HEK293 (cell line): ENCODE data around the gene LSMEM2.

Experiments
- CTCF ChIA-PET: fragments of 350-600 bp; formaldehyde crosslinking; extraction: SDS; loops from one replicate; lab custom pipeline; 2021; ENCODE audit warnings: antibody characterized with exemption; lab: Yijun Ruan, JAX
- POLR2A ChIA-PET: fragments of 300-600 bp; formaldehyde crosslinking; extraction: SDS; loops from one replicate; lab custom pipeline; 2020; ENCODE audit warnings: antibody characterized with exemption, inconsistent platforms; lab: Yijun Ruan, JAX
- H3K27ac ChIP-seq: fragments of 200-500 bp; sonication (Bioruptor generic); 2 replicates; pipeline ENCODE4 v1.5.1; 2014; ENCODE audit warnings: low read depth, low read length, control low read depth, inconsistent platforms; ENCODE audit errors: extremely low read depth
- H3K36me3 ChIP-seq, 2 experiments: fragments of 200-500 bp in 1 of 2; sonication (Bioruptor generic) in 1 of 2; 1 replicate in 1 of 2; 2 replicates in 1 of 2; pipeline ENCODE4 v1.5.1; 2014 to 2017; ENCODE audit warnings: inconsistent platforms in 2 of 2, low read length in 2 of 2; ENCODE audit not compliant: control insufficient read depth in 2 of 2, insufficient read depth in 1 of 2
- H3K4me1 ChIP-seq: fragments of 200-500 bp; sonication (Bioruptor generic); 2 replicates; pipeline ENCODE4 v1.5.1; 2014; ENCODE audit warnings: mild to moderate bottlenecking, low read length, inconsistent platforms; ENCODE audit not compliant: control insufficient read depth, insufficient read depth
- H3K4me3 ChIP-seq: 2 replicates; pipeline ENCODE4 v1.5.1; 2011; ENCODE audit warnings: low read depth, mild to moderate bottlenecking, control low read depth, low read length, moderate library complexity
- H3K9me3 ChIP-seq: fragments of 200-500 bp; sonication (Bioruptor generic); 2 replicates; pipeline ENCODE4 v1.5.1; 2014; ENCODE audit warnings: low read depth, low read length, inconsistent platforms; ENCODE audit not compliant: control insufficient read depth, insufficient read depth
- EGR2 ChIP-seq: fragments of 450-650 bp; formaldehyde crosslinking; IDR thresholded peaks from 2 replicates; pipeline ENCODE4 v1.5.1; 2016; ENCODE audit warnings: low read depth, missing biosample characterization, missing genetic modification characterization
- GLIS1 ChIP-seq: fragments of 450-650 bp; formaldehyde crosslinking; IDR thresholded peaks from 2 replicates; pipeline ENCODE4 v1.5.1; 2016; ENCODE audit warnings: missing biosample characterization, missing genetic modification characterization
- GLIS2 ChIP-seq: fragments of 450-650 bp; formaldehyde crosslinking; IDR thresholded peaks from 2 replicates; pipeline ENCODE4 v1.5.1; 2016; ENCODE audit warnings: missing biosample characterization, missing genetic modification characterization
- IKZF3 ChIP-seq: fragments of 450-650 bp; IDR thresholded peaks from 2 replicates; pipeline ENCODE4 v1.5.0; 2018; ENCODE audit warnings: missing biosample characterization, mild to moderate bottlenecking, missing genetic modification characterization, moderate library complexity
- KLF8 ChIP-seq: fragments of 450-650 bp; formaldehyde crosslinking; IDR thresholded peaks from 2 replicates; pipeline ENCODE4 v1.5.1; 2016; ENCODE audit warnings: missing biosample characterization, missing genetic modification characterization
- KLF9 ChIP-seq: fragments of 450-650 bp; formaldehyde crosslinking; IDR thresholded peaks from 2 replicates; pipeline ENCODE4 v1.5.1; 2016; ENCODE audit warnings: missing biosample characterization, missing genetic modification characterization, low read depth
- OSR2 ChIP-seq: fragments of 450-650 bp; formaldehyde crosslinking; IDR thresholded peaks from 2 replicates; pipeline ENCODE4 v1.5.1; 2016; ENCODE audit warnings: missing biosample characterization, missing genetic modification characterization
- PATZ1 ChIP-seq: fragments of 450-650 bp; formaldehyde crosslinking; IDR thresholded peaks from 2 replicates; pipeline ENCODE4 v1.5.1; 2016; ENCODE audit warnings: missing biosample characterization, missing genetic modification characterization
- SP2 ChIP-seq: fragments of 450-650 bp; formaldehyde crosslinking; IDR thresholded peaks from 2 replicates; pipeline ENCODE4 v1.5.1; 2016; ENCODE audit warnings: missing biosample characterization, missing genetic modification characterization
- ZBTB20 ChIP-seq: fragments of 450-650 bp; formaldehyde crosslinking; IDR thresholded peaks from 2 replicates; pipeline ENCODE4 v1.5.1; 2016; ENCODE audit warnings: missing biosample characterization, missing genetic modification characterization
- ZFHX2 ChIP-seq: fragments of 450-650 bp; formaldehyde crosslinking; conservative IDR thresholded peaks from 2 replicates; pipeline ENCODE4 v1.5.1; 2016; ENCODE audit warnings: missing biosample characterization, missing genetic modification characterization
- ZIC2 ChIP-seq: fragments of 450-650 bp; formaldehyde crosslinking; IDR thresholded peaks from 2 replicates; pipeline ENCODE4 v1.5.1; 2016; ENCODE audit warnings: missing biosample characterization, missing genetic modification characterization
- ZNF341 ChIP-seq: fragments of 450-650 bp; formaldehyde crosslinking; IDR thresholded peaks from 2 replicates; pipeline ENCODE4; 2016; ENCODE audit warnings: low read depth, missing biosample characterization, missing genetic modification characterization
- ZSCAN16 ChIP-seq: fragments of 450-650 bp; formaldehyde crosslinking; IDR thresholded peaks from 2 replicates; pipeline ENCODE4 v1.5.1; 2016; ENCODE audit warnings: missing biosample characterization, missing genetic modification characterization
- TF ChIP-seq, protein P1 (sequence below): fragments of 450-650 bp; formaldehyde crosslinking; IDR thresholded peaks from 2 replicates; pipeline ENCODE4 v1.5.1; 2016; ENCODE audit warnings: missing biosample characterization, missing genetic modification characterization
- TF ChIP-seq, protein P2 (sequence below): fragments of 450-650 bp; formaldehyde crosslinking; conservative IDR thresholded peaks from 2 replicates; pipeline ENCODE4 v1.5.1; 2016; ENCODE audit warnings: low read depth, missing biosample characterization, missing genetic modification characterization
- TF ChIP-seq, protein P3 (sequence below): fragments of 450-650 bp; formaldehyde crosslinking; IDR thresholded peaks from 2 replicates; pipeline ENCODE4 v1.5.1; 2016; ENCODE audit warnings: missing biosample characterization, missing genetic modification characterization

The LSMEM2 gene

DNA sequence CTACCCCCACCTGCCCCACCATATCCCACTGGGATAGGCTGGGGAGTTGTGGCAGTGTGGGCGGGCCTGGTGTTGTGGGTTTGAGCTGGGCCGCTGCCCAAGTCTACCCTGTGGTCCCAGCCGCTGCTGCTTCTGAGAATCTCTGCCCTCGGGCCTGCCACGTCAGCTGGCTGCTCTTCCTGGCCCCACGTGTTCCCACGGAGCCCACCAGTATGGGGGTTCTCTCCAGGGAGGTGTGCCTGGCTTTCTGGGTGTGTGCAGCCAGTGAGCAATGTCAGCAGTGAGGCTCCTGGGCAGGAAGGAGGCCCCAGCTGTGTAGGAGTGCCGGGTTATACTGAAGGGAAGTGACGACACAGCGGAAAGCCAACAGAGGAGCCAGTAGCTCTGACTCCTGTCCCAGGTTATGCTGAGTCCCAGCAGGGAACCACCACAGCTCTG lies 32.4 kb upstream of the LSMEM2 start:
- ChIA-PET POLR2A (interaction anchor here (0.6 to 1.8 kb wide), 5 partner anchors 11 to 46 kb away, joined by 3 to 17 read pairs (median 4); partner anchors contain the start of genes GNAI2 and IFRD2), CTCF (interaction anchor here (0.6 to 5.5 kb wide), 26 partner anchors 9 to 456 kb away, joined by 3 to 71 read pairs (median 5); partner anchors contain the start of genes GNAI2, GNAT1, IFRD2 and LSMEM2)
- Histone ChIP-seq H3K4me3 (no peak overlapping the region), H3K36me3 (peaks cover 0 to 8% of the 10 kb centered on the region in 2 experiments; a peak in 2 of 3 replicates), H3K9me3 (no peaks in the 10 kb centered on the region), H3K4me1 (0 out of 2 replicates have a peak, but pooled peaks cover 4% of the 10 kb centered on the region), H3K27ac (peak overlapping the region; percentile 43)
- TF ChIP-seq EGR2 (tag by site-specific recombination) (peak; percentile 90), IKZF3 (tag by site-specific recombination) (no peak), SP2 (peak; percentile 48), GLIS2 (tag by site-specific recombination) (0 out of 2 replicates have a peak, but pooled peaks have one; percentile 44), KLF8 (no peak), OSR2 (0 out of 2 replicates have a peak, but pooled peaks have one; percentile 44), PATZ1 (0 out of 2 replicates have a peak, but pooled peaks have one; percentile 4), KLF9 (tag by site-specific recombination) (peak; percentile 34; the same call in 1 of the 2 replicates), ZFHX2 (peak; percentile 94), GLIS1 (peak; percentile 89), ZIC2 (tag by site-specific recombination) (peak; percentile 36), ZSCAN16 (no peak), ZBTB20 (tag by site-specific recombination) (peak; percentile 86), ZNF341 (no peak)
- TF ChIP-seq, protein P1, sequence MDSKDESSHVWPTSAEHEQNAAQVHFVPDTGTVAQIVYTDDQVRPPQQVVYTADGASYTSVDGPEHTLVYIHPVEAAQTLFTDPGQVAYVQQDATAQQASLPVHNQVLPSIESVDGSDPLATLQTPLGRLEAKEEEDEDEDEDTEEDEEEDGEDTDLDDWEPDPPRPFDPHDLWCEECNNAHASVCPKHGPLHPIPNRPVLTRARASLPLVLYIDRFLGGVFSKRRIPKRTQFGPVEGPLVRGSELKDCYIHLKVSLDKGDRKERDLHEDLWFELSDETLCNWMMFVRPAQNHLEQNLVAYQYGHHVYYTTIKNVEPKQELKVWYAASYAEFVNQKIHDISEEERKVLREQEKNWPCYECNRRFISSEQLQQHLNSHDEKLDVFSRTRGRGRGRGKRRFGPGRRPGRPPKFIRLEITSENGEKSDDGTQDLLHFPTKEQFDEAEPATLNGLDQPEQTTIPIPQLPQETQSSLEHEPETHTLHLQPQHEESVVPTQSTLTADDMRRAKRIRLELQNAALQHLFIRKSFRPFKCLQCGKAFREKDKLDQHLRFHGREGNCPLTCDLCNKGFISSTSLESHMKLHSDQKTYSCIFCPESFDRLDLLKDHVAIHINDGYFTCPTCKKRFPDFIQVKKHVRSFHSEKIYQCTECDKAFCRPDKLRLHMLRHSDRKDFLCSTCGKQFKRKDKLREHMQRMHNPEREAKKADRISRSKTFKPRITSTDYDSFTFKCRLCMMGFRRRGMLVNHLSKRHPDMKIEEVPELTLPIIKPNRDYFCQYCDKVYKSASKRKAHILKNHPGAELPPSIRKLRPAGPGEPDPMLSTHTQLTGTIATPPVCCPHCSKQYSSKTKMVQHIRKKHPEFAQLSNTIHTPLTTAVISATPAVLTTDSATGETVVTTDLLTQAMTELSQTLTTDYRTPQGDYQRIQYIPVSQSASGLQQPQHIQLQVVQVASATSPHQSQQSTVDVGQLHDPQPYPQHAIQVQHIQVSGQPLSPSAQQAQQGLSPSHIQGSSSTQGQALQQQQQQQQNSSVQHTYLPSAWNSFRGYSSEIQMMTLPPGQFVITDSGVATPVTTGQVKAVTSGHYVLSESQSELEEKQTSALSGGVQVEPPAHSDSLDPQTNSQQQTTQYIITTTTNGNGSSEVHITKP (tag by site-specific recombination), result peak; percentile 23; the same call in 1 of the 2 replicates
- TF ChIP-seq, protein P2, sequence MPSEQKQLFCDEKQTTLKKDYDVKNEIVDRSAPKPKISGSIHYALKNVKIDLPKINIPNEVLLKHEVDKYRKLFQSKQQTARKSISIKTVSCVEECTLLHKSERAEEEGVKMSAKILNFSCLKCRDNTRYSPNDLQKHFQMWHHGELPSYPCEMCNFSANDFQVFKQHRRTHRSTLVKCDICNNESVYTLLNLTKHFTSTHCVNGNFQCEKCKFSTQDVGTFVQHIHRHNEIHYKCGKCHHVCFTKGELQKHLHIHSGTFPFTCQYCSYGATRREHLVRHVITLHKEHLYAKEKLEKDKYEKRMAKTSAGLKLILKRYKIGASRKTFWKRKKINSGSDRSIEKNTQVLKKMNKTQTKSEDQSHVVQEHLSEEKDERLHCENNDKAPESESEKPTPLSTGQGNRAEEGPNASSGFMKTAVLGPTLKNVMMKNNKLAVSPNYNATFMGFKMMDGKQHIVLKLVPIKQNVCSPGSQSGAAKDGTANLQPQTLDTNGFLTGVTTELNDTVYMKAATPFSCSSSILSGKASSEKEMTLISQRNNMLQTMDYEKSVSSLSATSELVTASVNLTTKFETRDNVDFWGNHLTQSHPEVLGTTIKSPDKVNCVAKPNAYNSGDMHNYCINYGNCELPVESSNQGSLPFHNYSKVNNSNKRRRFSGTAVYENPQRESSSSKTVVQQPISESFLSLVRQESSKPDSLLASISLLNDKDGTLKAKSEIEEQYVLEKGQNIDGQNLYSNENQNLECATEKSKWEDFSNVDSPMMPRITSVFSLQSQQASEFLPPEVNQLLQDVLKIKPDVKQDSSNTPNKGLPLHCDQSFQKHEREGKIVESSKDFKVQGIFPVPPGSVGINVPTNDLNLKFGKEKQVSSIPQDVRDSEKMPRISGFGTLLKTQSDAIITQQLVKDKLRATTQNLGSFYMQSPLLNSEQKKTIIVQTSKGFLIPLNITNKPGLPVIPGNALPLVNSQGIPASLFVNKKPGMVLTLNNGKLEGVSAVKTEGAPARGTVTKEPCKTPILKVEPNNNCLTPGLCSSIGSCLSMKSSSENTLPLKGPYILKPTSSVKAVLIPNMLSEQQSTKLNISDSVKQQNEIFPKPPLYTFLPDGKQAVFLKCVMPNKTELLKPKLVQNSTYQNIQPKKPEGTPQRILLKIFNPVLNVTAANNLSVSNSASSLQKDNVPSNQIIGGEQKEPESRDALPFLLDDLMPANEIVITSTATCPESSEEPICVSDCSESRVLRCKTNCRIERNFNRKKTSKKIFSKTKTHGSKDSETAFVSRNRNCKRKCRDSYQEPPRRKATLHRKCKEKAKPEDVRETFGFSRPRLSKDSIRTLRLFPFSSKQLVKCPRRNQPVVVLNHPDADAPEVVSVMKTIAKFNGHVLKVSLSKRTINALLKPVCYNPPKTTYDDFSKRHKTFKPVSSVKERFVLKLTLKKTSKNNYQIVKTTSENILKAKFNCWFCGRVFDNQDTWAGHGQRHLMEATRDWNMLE, result no peak
- TF ChIP-seq, protein P3, sequence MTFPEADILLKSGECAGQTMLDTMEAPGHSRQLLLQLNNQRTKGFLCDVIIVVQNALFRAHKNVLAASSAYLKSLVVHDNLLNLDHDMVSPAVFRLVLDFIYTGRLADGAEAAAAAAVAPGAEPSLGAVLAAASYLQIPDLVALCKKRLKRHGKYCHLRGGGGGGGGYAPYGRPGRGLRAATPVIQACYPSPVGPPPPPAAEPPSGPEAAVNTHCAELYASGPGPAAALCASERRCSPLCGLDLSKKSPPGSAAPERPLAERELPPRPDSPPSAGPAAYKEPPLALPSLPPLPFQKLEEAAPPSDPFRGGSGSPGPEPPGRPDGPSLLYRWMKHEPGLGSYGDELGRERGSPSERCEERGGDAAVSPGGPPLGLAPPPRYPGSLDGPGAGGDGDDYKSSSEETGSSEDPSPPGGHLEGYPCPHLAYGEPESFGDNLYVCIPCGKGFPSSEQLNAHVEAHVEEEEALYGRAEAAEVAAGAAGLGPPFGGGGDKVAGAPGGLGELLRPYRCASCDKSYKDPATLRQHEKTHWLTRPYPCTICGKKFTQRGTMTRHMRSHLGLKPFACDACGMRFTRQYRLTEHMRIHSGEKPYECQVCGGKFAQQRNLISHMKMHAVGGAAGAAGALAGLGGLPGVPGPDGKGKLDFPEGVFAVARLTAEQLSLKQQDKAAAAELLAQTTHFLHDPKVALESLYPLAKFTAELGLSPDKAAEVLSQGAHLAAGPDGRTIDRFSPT (tag by site-specific recombination), result 0 out of 2 replicates have a peak, but pooled peaks have one; percentile 24
